Measurements from ENCODE around the gene BBIP1.

- TF ChIP-seq CTCF (conservative IDR thresholded peaks at IDR 0.05; ENCODE audit: low read length) (no peak), EZH2phosphoT487 (IDR thresholded peaks at IDR 0.05; ENCODE audit: borderline replicate concordance, low read depth, low read length) (no peak)
Measured at GRCh38 chr10:110967645-110968044, 48.7 kb upstream of the BBIP1 start.
